ENCODE results near the gene NBAS.
"Not testable (repeated sequence)": the region's sequence is repeated elsewhere in the genome, so short reads cannot be mapped to it uniquely, and the experiment has no call there.

Gene NBAS

GRCh38 chr2:15557887-15558311, 3.2 kb downstream of the NBAS start:
- no peak for FAIRE-seq

DNA sequence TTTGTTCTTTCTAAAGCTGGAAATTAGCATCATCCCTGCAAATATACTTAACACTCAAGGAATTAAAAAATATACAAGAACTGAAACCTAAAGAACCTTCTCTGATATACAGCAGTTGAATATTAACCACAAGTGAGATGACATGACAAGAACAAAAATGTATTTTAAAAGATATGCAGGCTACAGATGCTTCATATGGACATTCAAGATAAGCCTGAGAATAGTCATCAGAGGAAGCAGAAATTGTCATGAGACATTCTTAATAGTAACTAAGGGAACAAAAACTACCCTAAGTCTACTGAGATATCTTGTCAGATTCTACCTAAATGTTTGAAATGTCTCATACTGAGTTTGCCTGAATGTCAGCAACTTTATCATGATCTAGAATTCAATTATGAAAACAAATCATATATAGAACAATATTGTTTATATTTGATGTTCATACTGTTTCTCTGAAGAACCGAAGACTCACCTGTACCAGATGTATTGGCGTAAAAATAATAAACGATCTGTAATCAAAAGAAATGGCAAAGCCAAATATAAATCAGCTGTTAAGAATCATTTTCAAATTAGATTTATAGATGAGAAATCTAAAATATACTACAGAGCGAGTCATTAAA, 4.7 kb downstream of the NBAS start:
- peak; percentile 38 for FAIRE-seq

- no peak for FAIRE-seq
Measured at GRCh38 chr2:15555760-15556193, 5.4 kb downstream of the NBAS start.

GRCh38 chr2:15554525-15555218, 6.5 kb downstream of the NBAS start:
- no peak for FAIRE-seq

- no peak for FAIRE-seq
Measured at GRCh38 chr2:15553951-15554350, 7.2 kb downstream of the NBAS start.

DNA sequence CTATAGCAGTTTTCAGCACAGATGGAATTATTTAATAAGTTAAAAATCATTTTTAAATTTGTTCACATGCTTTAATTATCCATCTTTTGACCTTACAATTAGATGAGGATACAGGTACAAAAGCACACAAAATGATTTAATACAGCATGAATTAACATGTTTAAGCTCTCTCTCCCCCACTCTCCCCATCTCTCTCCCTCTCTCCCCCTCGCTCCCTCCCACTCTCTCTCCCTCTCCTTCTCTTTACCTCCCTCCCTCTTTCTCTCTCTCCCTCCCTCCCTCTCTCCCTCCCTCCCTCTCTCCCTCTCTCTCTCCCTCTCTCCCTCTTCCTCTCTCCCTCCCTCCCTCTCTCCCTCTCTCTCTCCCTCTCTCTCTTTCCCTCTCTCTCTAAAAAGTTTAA, 7.6 kb downstream of the NBAS start:
- FAIRE-seq, result no peak

- no peak for FAIRE-seq
Measured at GRCh38 chr2:15548974-15549373, 12.2 kb downstream of the NBAS start.

- no peak for FAIRE-seq
Measured at GRCh38 chr2:15547115-15547876, 13.8 kb downstream of the NBAS start.

DNA sequence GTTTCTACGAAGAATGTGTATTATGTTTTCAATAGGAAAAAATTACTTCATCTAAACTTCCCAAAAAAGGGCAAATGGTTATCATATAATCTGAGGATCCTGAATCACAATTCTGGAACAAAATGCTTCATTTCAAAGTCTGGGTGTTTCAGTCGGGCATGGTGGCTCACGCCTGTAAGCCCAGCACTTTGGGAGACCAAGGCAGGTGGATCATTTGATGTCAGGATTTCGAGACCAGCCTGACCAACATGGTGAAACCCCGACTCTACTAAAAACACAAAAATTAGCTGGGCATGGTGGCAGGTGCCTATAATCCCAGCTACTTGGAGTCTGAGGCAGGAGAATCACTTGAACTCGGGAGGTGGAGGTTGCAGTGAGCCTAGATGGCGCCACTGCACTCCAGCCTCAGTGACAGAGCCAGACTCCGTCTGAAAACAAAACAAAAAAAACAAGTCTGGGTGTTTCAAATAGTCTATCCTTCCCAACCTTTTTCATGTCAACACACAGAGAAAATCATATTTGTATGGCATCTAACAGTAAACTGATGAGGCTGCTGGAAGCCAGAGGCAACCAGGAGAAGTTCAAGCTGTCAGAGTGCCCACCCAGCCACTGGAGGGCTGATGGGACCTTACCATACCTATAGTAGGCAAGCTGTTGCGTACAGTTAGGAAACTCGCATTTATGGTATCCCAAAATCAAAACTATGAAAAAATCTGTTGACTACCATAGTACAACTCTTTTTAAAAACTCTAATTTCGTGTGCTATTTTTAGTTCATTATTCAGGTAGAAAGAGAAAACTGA, 14.6 kb downstream of the NBAS start:
- FAIRE-seq, result no peak

- FAIRE-seq, result no peak
Measured at GRCh38 chr2:15544227-15544626, 16.9 kb downstream of the NBAS start.

DNA sequence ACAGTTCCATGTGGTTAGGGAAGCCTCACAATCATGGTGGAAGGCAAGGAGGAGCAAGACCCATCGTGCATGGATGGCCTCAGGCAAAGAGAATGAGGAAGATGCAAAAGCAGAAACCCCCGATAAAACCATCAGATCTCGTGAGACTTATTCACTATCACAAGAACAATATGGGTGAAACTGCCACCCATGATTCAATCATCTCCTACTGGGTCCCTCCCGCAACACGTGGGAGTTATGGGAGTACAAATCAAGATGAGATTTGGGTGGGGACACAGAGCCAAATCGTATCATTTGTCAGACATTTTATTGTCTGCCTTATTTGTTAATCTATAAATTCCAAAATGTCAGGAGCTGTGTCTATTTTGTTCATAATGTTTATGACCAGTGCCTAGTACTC, 17.6 kb downstream of the NBAS start:
- no peak for FAIRE-seq

GRCh38 chr2:15543053-15543452, 18.1 kb downstream of the NBAS start:
- no peak for FAIRE-seq

GRCh38 chr2:15542269-15542668, 18.9 kb downstream of the NBAS start:
- FAIRE-seq, result not testable (repeated sequence)

GRCh38 chr2:15540523-15540922, 20.6 kb downstream of the NBAS start:
- FAIRE-seq, result not testable (repeated sequence)

DNA sequence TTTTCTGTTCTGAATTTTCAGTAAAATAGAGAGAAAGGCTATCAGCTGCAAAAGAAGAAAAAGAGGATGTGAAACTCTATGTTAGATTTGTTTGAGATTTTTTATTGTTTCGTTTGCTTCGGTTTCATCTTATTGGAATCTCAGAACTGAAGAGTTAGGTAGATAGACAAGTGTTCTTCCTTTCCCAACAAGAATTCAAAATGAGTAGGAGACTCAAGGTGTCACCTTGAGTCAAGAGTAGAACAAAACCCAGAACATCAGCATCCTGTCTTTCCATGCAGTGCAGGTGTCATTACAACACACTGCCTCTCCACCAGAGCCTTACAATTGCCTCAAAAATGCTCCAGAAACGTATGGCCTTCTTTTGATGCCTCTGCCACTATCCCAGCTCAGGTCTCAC, 21.1 kb downstream of the NBAS start:
- FAIRE-seq, result no peak

GRCh38 chr2:15538792-15539191, 22.3 kb downstream of the NBAS start:
- FAIRE-seq, result no peak

- FAIRE-seq, result no peak
Measured at GRCh38 chr2:15533860-15534480, 27.2 kb downstream of the NBAS start.

DNA sequence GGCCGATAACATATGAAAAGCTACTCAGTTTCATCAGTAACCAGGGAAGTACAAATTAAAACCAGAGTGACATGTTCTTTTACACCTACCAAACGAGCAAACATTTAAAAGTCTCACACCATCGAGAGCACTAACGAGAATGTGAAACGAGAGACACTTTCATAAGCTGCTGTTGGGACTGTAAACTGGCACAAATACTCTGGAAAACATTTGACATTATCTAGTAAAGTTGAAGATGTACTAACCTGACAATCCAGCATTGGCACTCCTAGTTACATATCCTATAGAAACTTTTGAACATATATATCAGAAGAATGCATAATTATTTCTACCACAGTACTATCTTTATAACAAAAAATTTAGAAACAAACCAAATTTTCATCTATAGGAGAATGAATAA, 28.1 kb downstream of the NBAS start:
- FAIRE-seq, result peak; percentile 29

- FAIRE-seq, result no peak
Measured at GRCh38 chr2:15531095-15531854, 29.9 kb downstream of the NBAS start.

- FAIRE-seq, result no peak
Measured at GRCh38 chr2:15527074-15527739, 33.9 kb downstream of the NBAS start.

- no peak for FAIRE-seq
Measured at GRCh38 chr2:15521641-15522181, 39.4 kb downstream of the NBAS start.
